GM10248 (cell line): Measurements from ENCODE around the gene PVR.

Experiments
- CTCF ChIA-PET: fragments of 300-600 bp; sonication (Branson Sonifier 250); formaldehyde crosslinking; extraction: SDS; loops from one replicate; lab custom pipeline; 2021; ENCODE audit warnings: antibody characterized with exemption; lab: Yijun Ruan, JAX
- POLR2A ChIA-PET: fragments of 350-650 bp; sonication (Branson Sonifier 250); formaldehyde crosslinking; extraction: SDS; loops from one replicate; lab custom pipeline; 2020; ENCODE audit warnings: antibody characterized with exemption; lab: Yijun Ruan, JAX
- DNase-seq: peaks from one replicate; pipeline ENCODE4 v3.0.0; 2012; ENCODE audit errors: extremely low spot score
- TF ChIP-seq, protein P1 (sequence below): IDR thresholded peaks from 2 replicates; pipeline ENCODE4 v1.5.1; 2012; ENCODE audit warnings: mild to moderate bottlenecking, low read depth; ENCODE audit errors: extremely low read depth, missing control alignments, control extremely low read depth

Gene PVR

DNA sequence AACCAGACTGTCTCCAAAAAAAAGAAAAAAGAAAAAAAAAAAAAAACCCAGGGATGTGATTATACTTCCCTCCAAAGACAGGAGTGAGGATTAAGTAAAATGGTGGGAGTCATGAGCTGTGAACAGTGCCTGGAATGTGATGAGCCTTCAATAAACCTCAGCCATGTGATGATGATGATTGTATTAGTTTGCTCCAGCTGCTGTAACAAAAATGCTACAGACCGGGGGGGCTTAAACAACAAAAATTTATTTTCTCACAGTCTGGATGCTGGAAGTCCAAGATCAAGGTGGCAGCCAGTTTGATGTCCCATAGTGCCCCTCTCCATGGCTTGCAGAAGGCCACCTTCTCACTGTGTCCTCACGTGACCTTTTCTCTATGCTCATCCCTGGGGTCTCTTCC, 8.9 kb upstream of the PVR start:
- ChIA-PET POLR2A (no interaction called here), CTCF (interaction anchor here (1.1 to 1.7 kb wide), 3 partner anchors 8 to 22 kb away, joined by 3 to 6 read pairs (median 3); no protein-coding TSS in a partner anchor)
- TF ChIP-seq, protein P1, sequence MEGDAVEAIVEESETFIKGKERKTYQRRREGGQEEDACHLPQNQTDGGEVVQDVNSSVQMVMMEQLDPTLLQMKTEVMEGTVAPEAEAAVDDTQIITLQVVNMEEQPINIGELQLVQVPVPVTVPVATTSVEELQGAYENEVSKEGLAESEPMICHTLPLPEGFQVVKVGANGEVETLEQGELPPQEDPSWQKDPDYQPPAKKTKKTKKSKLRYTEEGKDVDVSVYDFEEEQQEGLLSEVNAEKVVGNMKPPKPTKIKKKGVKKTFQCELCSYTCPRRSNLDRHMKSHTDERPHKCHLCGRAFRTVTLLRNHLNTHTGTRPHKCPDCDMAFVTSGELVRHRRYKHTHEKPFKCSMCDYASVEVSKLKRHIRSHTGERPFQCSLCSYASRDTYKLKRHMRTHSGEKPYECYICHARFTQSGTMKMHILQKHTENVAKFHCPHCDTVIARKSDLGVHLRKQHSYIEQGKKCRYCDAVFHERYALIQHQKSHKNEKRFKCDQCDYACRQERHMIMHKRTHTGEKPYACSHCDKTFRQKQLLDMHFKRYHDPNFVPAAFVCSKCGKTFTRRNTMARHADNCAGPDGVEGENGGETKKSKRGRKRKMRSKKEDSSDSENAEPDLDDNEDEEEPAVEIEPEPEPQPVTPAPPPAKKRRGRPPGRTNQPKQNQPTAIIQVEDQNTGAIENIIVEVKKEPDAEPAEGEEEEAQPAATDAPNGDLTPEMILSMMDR = no peak
- no peak for DNase-seq

DNA sequence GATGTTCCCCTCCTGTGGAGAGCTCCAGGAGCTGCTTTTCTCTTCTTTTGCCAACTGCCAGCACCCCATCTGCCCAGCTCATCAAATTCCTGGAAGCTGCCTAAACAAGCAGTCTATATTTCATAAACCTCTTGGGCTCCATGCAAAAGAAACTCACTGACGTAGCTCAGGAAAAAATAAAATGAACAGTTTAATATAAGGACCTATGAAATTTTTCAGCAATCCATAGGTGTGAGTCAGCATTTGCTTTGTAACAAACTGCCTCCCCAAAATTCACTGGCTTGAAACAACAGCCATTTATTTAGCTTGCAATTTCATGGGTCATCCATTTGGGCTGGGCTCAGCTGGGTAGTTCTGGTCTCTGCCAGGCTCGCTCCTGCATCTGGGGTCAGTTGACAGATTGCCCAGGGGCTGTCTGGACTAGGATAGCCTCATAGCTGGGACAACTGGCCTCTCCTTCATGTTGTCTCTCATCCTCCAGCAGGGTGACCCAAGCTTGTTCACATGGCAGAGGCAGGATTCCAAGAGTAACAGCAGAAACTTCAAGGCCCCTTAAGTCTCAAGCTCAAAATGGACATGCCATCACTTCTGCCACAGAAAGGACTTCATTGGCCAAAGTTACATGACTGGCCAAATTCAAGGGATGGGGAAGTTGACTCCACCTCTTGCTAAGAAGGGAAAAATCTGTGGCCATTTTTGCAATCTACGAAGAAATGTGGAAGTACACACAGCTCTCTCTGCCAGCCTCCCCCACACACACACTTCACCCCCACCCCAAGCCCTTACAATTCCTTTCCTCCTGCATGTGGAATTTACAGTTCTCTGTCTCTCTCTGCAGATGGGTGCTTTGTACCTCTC, 7.9 kb upstream of the PVR start:
- DNase-seq = no peak
- ChIA-PET CTCF (interaction anchor here (1.1 to 1.2 kb wide), 3 partner anchors 10 to 21 kb away, joined by 3 read pairs; no protein-coding TSS in a partner anchor), POLR2A (interaction anchor here (0.7 kb wide), 1 partner anchor 478 kb away, joined by 3 read pairs; no protein-coding TSS in a partner anchor)
- TF ChIP-seq, protein P1 = no peak

DNA sequence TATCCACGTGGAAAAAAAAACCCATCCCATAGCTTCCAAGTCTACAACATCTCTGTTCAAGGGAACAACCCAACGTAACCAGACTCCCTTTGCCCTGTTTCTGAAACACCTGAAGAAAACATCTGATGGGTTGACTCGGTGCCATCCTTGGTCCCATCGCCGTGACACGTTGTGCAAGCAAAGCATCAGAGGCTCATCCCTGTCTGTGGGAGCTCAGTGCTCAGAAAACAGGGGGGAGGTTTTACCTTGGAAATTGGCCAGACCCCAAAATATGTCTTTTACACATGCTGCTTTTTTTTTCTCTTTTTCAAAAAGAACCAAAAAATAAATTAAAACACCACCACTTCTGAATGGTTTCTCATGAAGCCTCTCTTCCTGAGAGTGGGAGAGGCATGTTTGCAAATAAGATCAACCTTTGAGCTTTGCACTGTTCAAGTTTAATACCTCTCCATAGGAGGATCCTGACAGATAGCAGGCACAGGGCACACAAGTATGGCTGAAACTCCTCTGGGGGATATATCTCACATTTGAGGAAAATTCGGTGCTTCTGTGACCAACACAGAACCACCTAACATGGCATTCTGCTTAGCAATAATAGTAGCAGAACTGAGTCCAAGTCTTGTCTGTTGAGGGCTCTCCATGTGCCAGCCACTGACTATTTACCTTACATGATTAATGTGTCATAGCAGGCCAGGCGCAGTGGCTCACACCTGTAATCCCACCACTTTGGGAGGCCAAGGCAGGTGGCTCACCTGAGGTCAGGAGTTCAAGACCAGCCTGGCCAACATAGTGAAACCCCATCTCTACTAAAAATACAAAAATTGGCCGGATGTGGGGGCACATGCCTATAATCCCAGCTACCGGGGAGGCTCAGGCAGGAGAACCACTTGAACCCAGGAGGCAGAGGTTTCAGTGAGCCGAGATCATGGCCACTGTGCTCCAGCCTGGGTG, 7.0 kb upstream of the PVR start:
- POLR2A ChIA-PET = no interaction called here
- TF ChIP-seq, protein P1 = no peak
- CTCF ChIA-PET = interaction anchor here (1.2 to 1.6 kb wide), 2 partner anchors 18 to 20 kb away, joined by 3 to 5 read pairs; no protein-coding TSS in a partner anchor
- DNase-seq = no peak

DNA sequence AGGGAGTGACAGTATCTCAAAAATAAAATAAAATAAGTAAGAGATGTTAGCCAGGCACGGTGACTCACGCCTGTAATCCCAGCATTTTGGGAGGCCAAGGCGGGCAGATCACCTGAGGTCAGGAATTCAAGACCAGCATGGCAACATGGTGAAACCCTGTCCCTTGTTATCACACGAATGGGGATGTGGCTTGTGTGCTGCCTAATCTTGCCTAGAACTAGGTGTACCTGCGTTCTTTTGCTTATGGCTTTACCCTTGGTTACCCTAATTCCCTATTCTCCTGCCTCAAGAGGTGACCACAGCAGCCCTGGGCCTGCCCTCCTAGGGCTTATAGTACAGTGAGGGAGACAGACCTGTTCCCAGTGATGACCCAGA, 6.3 kb upstream of the PVR start:
- DNase-seq = no peak
- ChIA-PET POLR2A (no interaction called here), CTCF (interaction anchor here (1.6 kb wide), 1 partner anchor 17 kb away, joined by 5 read pairs; no protein-coding TSS in a partner anchor)
- TF ChIP-seq, protein P1 = no peak

DNA sequence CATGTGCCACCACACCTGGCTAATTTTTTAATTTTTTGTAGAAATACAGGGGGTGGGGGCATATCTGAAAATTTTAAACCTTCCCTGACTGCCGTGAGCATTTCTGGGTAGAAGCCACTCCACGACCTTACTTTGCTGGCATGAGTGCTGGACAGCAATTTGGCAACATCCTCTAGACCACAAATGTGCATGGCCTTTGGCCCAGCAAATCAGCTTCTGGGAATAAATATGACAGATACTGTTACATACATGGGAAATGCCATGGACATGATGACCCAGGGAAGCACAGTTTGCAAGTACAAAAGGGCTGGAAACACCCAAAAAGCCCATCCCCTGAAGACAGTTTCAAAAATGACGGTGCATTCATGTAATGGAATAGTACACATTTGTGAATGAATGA, 3.2 kb upstream of the PVR start:
- CTCF ChIA-PET = interaction anchor here (0.8 to 1.6 kb wide), 3 partner anchors 13 to 49 kb away, joined by 3 read pairs; no protein-coding TSS in a partner anchor
- POLR2A ChIA-PET = no interaction called here
- no peak for DNase-seq
- TF ChIP-seq, protein P1 = no peak
